ENCODE measurements around the gene PTPRM. TPM values are rescaled to one million over a fixed set of nuclear protein-coding genes. Genes with fewer than 3 reads are reported as not detected.
A peak's percentile ranks its signal among the peaks of the same experiment; 100 is the strongest.

PTPRM gene
- total and polyA plus RNA-seq, 4 donors = 61.1 to 146 (median 87.5) TPM

- no peaks in the 10 kb centered on the region for H3K27me3 ChIP-seq (ENCODE audit: control insufficient read depth in 3 of 3, insufficient read depth in 3 of 3, low read length in 2 of 3)
- no peak overlapping the region for H3K4me3 ChIP-seq
- DNase-seq (peak; percentile 22 to 60 (median 45)), ATAC-seq (ENCODE audit: insufficient read depth, low FRiP score) (peak; percentile 50)
- H3K4me1 ChIP-seq (ENCODE audit: control insufficient read depth in 5 of 5, insufficient read depth in 5 of 5, low read length in 5 of 5) = peaks cover 0 to 10% (median 5%) of the 10 kb centered on the region in 5 donors
- H3K9me3 ChIP-seq (ENCODE audit: control insufficient read depth in 4 of 4, insufficient read depth in 3 of 4, low read length in 3 of 4) = no peaks in the 10 kb centered on the region
- peaks cover 0 to 9% (median 2%) of the 10 kb centered on the region in 4 donors for H3K36me3 ChIP-seq (ENCODE audit: control insufficient read depth in 4 of 4, insufficient read depth in 4 of 4, low read length in 4 of 4)
- H3K9ac ChIP-seq (ENCODE audit: insufficient read depth in 1 of 2, low read length in 2 of 2) = no peak overlapping the region
- no peak overlapping the region for H3K27ac ChIP-seq (ENCODE audit: low read depth in 1 of 2, low read length in 1 of 2)
- no peak for TF ChIP-seq CTCF (IDR thresholded peaks at IDR 0.05; ENCODE audit: control extremely low read depth, extremely low read depth)
- 5 to 6% methylated on average over 45 to 47 of the region's 47 CpGs for WGBS, 2 donors
These were observed 800.3 kb downstream of the PTPRM start for GRCh38 chr18:8367217-8367988.

GRCh38 chr18:8368512-8369217 lies 801.5 kb downstream of the PTPRM start:
- Histone ChIP-seq H3K9ac (ENCODE audit: insufficient read depth in 1 of 2, low read length in 2 of 2) (no peak overlapping the region), H3K27me3 (ENCODE audit: control insufficient read depth in 3 of 3, insufficient read depth in 3 of 3, low read length in 2 of 3) (no peaks in the 10 kb centered on the region), H3K4me1 (ENCODE audit: control insufficient read depth in 5 of 5, insufficient read depth in 5 of 5, low read length in 5 of 5) (peaks cover 0 to 10% (median 8%) of the 10 kb centered on the region in 5 donors), H3K4me3 (no peak overlapping the region), H3K36me3 (ENCODE audit: control insufficient read depth in 4 of 4, insufficient read depth in 4 of 4, low read length in 4 of 4) (peaks cover 0 to 13% (median 2%) of the 10 kb centered on the region in 4 donors), H3K9me3 (ENCODE audit: control insufficient read depth in 4 of 4, insufficient read depth in 3 of 4, low read length in 3 of 4) (no peaks in the 10 kb centered on the region), H3K27ac (ENCODE audit: low read depth in 1 of 2, low read length in 1 of 2) (no peak overlapping the region)
- TF ChIP-seq CTCF (IDR thresholded peaks at IDR 0.05; ENCODE audit: control extremely low read depth, extremely low read depth) = no peak
- 88% methylated on average over 4 of the region's 4 CpGs for WGBS, 2 donors
- DNase-seq (no peak), ATAC-seq (ENCODE audit: insufficient read depth, low FRiP score) (no peak)

GRCh38 chr18:8373486-8373885 lies 806.4 kb downstream of the PTPRM start:
- H3K27me3 ChIP-seq (ENCODE audit: control insufficient read depth in 3 of 3, insufficient read depth in 3 of 3, low read length in 2 of 3) = no peaks in the 10 kb centered on the region
- TF ChIP-seq CTCF (IDR thresholded peaks at IDR 0.05; ENCODE audit: control extremely low read depth, extremely low read depth) = no peak
- no peak overlapping the region for H3K9ac ChIP-seq (ENCODE audit: insufficient read depth in 1 of 2, low read length in 2 of 2)
- peaks cover 0 to 18% (median 7%) of the 10 kb centered on the region in 5 donors for H3K4me1 ChIP-seq (ENCODE audit: control insufficient read depth in 5 of 5, insufficient read depth in 5 of 5, low read length in 5 of 5)
- ATAC-seq (ENCODE audit: insufficient read depth, low FRiP score) (no peak), DNase-seq (no peak)
- 74 to 83% methylated on average over 5 of the region's 5 CpGs for WGBS, 2 donors
- H3K9me3 ChIP-seq (ENCODE audit: control insufficient read depth in 4 of 4, insufficient read depth in 3 of 4, low read length in 3 of 4) = no peaks in the 10 kb centered on the region
- H3K4me3 ChIP-seq = no peak overlapping the region
- H3K27ac ChIP-seq (ENCODE audit: low read depth in 1 of 2, low read length in 1 of 2) = no peak overlapping the region
- H3K36me3 ChIP-seq (ENCODE audit: control insufficient read depth in 4 of 4, insufficient read depth in 4 of 4, low read length in 4 of 4) = peaks cover 0 to 21% (median 3%) of the 10 kb centered on the region in 4 donors

Measured in lung (tissue), 12 donors.